Epithelial cell of proximal tubule (primary cell): ENCODE results near the gene PLA2G2D. TPM values are rescaled to one million over a fixed set of nuclear protein-coding genes. Genes with fewer than 3 reads are reported as not detected.

Source experiments
- DNase-seq: peaks from one replicate; pipeline ENCODE4 v3.0.0-alpha.2; 2011; ENCODE audit warnings: low read depth
- H3K4me3 ChIP-seq: 2 replicates; pipeline ENCODE4 v1.5.1; 2011; ENCODE audit warnings: low read depth, mild to moderate bottlenecking, low read length
- total RNA-seq: library from RNA; depleted of rRNA; stranded (reverse); fragments of >200 nt; gene quantifications from 2 replicates; pipeline ENCODE4 v1.2.3, GENCODE V29; 2015
- TF ChIP-seq, protein P1 (sequence below): conservative IDR thresholded peaks from 2 replicates; pipeline ENCODE4 v1.5.1; 2012; ENCODE audit warnings: low read depth, mild to moderate bottlenecking, low read length

PLA2G2D gene
- total RNA-seq, 1 donor from 2014 or later, result not detected

GRCh38 chr1:20108366-20109123 is 10.8 kb downstream of the PLA2G2D start:
- TF ChIP-seq, protein P1, sequence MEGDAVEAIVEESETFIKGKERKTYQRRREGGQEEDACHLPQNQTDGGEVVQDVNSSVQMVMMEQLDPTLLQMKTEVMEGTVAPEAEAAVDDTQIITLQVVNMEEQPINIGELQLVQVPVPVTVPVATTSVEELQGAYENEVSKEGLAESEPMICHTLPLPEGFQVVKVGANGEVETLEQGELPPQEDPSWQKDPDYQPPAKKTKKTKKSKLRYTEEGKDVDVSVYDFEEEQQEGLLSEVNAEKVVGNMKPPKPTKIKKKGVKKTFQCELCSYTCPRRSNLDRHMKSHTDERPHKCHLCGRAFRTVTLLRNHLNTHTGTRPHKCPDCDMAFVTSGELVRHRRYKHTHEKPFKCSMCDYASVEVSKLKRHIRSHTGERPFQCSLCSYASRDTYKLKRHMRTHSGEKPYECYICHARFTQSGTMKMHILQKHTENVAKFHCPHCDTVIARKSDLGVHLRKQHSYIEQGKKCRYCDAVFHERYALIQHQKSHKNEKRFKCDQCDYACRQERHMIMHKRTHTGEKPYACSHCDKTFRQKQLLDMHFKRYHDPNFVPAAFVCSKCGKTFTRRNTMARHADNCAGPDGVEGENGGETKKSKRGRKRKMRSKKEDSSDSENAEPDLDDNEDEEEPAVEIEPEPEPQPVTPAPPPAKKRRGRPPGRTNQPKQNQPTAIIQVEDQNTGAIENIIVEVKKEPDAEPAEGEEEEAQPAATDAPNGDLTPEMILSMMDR, result no peak
- no peak overlapping the region for H3K4me3 ChIP-seq
- no peak for DNase-seq

- TF ChIP-seq, protein P1, result no peak
- no peak overlapping the region for H3K4me3 ChIP-seq
- no peak for DNase-seq
Observed at GRCh38 chr1:20107796-20108195, 11.5 kb downstream of the PLA2G2D start.

- DNase-seq, result no peak
- TF ChIP-seq, protein P1, result no peak
- no peak overlapping the region for H3K4me3 ChIP-seq
Observed at GRCh38 chr1:20107351-20107750, 12.0 kb downstream of the PLA2G2D start.

GRCh38 chr1:20105856-20106255 is 13.5 kb downstream of the PLA2G2D start:
- no peak for DNase-seq
- no peak overlapping the region for H3K4me3 ChIP-seq
- TF ChIP-seq, protein P1, result no peak

- DNase-seq, result no peak
Observed at GRCh38 chr1:20102875-20103274, 16.5 kb downstream of the PLA2G2D start.

DNA sequence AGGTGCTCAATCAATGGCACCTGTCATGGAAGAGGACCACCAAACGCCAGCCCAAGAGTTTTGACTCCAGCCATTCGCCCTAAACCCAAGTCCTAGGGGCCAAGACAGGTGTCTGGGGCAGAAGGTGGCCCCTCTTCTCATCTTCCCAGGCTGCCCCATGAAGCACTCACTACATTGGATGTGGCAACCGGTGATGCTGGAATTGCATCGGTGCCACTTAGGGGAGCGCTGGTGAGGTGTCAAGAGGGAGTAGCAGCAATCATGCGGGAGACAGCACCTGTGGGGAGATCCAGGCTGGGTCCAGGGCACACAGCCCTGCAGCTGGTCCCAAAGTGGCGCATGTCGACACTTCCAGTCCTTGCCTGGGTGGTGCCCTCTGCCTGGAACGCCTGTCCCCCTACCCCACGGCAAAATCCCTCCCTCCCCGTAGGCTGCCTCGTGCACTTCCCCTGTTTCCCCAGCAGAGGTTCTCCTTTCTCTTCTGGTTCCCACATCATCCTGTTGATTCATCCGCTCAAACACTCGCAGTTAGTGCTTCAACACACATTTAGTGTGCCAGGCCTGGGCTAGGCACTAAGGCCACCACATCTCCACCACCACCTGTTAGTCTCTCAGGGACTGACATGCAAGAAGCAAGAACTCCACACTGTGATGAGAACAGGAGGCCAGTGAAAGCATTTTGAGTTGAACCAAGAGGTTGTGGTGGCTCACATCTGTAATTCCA is 18.5 kb downstream of the PLA2G2D start:
- DNase-seq, result no peak
- TF ChIP-seq, protein P1, result peak; percentile 84
- no peak overlapping the region for H3K4me3 ChIP-seq

More at GRCh38 chr1:20102875-20103274, 16.5 kb downstream of the PLA2G2D start:
- TF ChIP-seq, protein P1, result no peak
- H3K4me3 ChIP-seq, result no peak overlapping the region

- TF ChIP-seq, protein P1, result no peak
- H3K4me3 ChIP-seq, result no peak overlapping the region
- DNase-seq, result no peak
Observed at GRCh38 chr1:20099533-20099932, 19.8 kb downstream of the PLA2G2D start.
